Smooth muscle cell of the coronary artery (primary cell): Measurements from ENCODE around the gene HDC. TPM values are rescaled to one million over a fixed set of nuclear protein-coding genes. Genes with fewer than 3 reads are reported as not detected.

Experiments
- total RNA-seq: library from RNA; depleted of rRNA; stranded (reverse); fragments of >200 nt; gene quantifications from 2 replicates; pipeline ENCODE4 v1.2.3, GENCODE V29; 2014; ENCODE audit warnings: low replicate concordance

Gene HDC, protein sequence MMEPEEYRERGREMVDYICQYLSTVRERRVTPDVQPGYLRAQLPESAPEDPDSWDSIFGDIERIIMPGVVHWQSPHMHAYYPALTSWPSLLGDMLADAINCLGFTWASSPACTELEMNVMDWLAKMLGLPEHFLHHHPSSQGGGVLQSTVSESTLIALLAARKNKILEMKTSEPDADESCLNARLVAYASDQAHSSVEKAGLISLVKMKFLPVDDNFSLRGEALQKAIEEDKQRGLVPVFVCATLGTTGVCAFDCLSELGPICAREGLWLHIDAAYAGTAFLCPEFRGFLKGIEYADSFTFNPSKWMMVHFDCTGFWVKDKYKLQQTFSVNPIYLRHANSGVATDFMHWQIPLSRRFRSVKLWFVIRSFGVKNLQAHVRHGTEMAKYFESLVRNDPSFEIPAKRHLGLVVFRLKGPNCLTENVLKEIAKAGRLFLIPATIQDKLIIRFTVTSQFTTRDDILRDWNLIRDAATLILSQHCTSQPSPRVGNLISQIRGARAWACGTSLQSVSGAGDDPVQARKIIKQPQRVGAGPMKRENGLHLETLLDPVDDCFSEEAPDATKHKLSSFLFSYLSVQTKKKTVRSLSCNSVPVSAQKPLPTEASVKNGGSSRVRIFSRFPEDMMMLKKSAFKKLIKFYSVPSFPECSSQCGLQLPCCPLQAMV
- total RNA-seq = not detected in 2 replicates

DNA sequence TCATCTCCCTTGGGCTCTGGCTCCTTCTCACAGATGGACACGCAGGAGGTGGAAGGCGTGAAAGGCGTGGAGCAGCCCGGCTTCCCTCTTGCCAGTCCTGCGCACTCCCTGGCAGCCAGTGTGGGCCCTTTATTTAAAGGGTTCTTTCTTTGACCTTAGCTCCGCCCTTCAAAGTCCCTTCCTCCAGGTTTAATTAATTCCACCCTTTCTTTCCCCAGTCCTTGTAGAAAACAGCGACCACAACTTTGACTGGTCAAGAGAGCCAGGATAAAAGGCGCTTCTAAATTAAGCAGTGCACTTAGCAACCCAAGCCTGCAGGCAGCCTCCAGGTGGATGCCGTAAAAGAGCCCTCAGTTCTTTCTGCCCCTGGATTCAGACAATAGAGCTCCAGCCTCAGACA lies at the start of gene HDC:
Gene HDC (minus strand): TSS at position 107 of the 400 bp plus-strand sequence. CDS start 103 bp downstream, at position 4.

Other genes starting within 250 kb of the HDC start
- gene ATP8B4, start 146.5 kb downstream of the HDC start, total RNA-seq = 0.30 and 19.8 TPM in 2 replicates
- gene SLC27A2, start 83.5 kb downstream of the HDC start, total RNA-seq = not detected in 2 replicates
- gene GABPB1, start 89.5 kb upstream of the HDC start, total RNA-seq = 38.6 and 50.3 TPM in 2 replicates
- 28.7 and 32.3 TPM in 2 replicates for gene USP8, start 158.7 kb upstream of the HDC start, total RNA-seq